ENCODE measurements around the gene RDH14.

Gene RDH14

DNA sequence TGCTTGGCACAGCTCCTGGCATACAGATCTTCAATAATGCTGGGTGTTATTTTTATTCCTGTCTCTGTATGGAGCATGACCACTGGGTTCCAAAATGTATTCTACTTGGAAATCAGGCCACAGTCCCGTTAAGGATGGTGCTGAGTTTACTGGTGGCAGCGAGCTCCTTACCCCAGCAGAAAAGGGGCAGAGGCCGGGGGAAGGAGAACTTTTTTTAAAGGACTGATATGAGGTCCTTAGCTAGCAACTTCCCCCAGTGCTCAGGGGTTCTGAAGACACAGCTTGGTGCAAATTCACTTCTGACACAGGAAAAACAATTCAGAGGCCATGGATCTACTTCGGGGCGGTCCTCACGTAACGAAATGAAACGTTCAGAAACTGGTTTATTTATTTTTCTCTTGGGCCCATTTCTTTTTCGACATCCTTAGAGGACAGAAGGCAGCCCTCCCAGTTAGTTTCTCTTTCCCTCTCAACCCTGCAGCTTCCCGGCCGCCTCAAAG, 872 bp downstream of the RDH14 start:
- DNase-seq = no peak

GRCh38 chr2:18558458-18558857, 2.0 kb downstream of the RDH14 start:
- no peak for DNase-seq

GRCh38 chr2:18557121-18557520, 3.3 kb downstream of the RDH14 start:
- no peak for DNase-seq

DNA sequence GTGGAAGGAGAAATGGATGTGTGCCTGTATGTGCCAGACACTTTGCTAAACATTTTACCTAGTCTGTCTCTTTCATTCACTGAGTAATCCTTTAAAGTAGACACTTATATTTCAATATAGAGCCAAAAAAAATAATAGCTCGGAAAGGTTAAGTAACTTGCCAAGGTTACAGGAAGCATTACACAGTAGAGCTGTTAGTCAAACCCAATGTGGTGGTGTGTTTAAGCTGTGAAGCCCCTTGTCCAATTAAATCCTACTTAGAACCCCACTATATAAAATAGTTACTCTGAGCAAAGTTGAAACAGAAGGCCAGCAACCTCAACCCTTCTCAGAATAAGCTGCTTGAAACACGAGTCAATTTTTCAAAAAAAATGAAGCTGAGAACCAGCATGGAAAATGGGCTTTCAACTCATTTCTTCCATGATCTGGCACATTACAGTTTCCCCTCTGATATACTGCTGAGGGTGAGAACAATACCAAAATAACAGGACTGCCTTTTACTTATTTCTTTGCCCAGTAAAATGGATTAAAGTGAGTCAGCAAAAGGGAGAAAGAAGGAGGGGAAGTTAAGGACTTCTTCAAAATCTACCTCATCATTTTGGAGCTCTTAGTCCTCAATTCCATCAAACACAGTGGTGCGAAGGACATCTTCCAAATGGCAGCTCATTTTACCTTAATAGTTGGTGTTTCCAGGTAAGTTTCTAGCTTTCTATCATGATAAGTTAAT, 7.9 kb downstream of the RDH14 start:
- DNase-seq = no peak

DNA sequence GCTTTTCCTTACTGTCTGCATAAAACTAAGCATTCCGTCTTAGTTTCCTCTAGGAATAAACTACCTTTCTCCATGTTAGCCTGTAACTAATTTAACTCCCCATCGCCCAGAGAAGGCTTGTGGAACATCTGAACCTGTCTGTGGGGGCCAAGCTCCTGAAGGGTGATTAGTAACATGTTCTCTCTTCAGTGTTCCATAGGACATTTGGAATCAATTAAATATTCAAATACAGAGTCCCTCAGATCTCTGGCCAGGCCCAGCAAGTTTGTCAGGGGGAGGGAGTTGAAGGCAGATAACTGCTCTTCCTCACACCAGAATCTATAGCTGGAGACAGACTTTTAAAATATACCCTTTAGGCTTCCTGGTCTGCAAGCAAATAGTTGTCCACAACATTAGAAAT, 8.8 kb downstream of the RDH14 start:
- DNase-seq = no peak

- no peak for DNase-seq
These were observed 9.3 kb downstream of the RDH14 start for GRCh38 chr2:18551169-18551568.

- no peak for DNase-seq
These were observed 10.0 kb downstream of the RDH14 start for GRCh38 chr2:18550433-18550832.

GRCh38 chr2:18549083-18549482, 11.4 kb downstream of the RDH14 start:
- DNase-seq = no peak

- DNase-seq = no peak
These were observed 11.8 kb downstream of the RDH14 start for GRCh38 chr2:18548621-18549020.

GRCh38 chr2:18546567-18546966, 13.9 kb downstream of the RDH14 start:
- no peak for DNase-seq

DNA sequence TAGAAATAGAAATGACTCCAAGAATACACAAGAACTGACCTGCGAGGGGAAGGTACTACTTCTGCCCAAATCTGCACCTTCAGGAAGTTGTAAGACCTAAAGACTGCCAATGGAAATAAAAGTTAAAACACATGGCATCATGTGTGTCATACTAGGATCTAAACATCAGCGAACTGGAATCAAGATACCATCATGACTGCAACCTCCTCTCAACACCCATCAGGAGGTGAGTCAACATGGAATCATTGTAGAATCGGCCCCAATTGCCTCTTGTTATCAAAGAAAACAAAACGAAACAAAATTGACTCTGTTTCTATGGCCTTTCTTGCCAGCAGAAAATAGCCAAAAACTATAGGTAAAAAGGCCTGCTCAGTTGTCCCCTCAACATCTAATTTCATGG, 15.1 kb downstream of the RDH14 start:
- DNase-seq = no peak

- DNase-seq = no peak
These were observed 16.3 kb downstream of the RDH14 start for GRCh38 chr2:18544171-18544570.

DNA sequence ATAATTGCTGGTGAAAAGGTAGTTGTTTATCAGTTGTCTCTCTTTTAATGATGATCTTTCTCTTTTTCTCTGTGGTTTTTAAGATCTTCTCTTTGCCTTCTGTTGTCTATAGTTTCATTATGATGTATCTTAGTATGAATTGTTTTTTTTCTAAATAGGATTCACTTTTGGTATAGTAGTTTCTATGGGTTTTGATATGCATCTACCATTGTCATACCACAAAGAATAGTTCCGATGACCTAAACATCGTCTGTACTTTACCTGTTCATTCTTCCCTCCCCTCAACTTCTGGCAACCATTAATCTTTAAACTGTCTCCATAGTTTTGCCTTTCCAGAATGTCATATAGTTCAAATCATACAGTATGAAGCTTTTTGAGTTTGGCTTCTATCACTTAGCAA, 19.6 kb downstream of the RDH14 start:
- DNase-seq = no peak

- DNase-seq = no peak
These were observed 23.8 kb downstream of the RDH14 start for GRCh38 chr2:18536697-18537096.

GRCh38 chr2:18536100-18536499, 24.4 kb downstream of the RDH14 start:
- DNase-seq = no peak

DNA sequence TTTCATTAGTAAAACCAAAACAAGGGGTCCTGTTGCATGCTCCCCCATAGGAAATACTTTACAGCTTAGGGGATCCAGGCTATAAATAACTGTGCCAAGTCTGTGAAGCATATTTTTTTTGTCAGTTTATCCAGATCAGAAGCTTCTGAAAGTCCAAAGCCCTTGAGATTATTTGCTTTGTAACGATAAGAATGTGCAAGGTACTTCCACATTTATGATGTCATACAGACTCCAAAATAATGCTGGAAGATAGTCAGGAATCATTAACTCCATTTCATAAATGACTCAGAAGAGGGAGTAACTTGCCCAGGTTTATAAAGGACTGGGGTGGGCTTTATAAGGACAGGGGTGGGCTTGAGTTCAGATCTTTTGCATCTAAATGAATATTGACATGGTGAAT, 29.3 kb downstream of the RDH14 start:
- no peak for DNase-seq

DNA sequence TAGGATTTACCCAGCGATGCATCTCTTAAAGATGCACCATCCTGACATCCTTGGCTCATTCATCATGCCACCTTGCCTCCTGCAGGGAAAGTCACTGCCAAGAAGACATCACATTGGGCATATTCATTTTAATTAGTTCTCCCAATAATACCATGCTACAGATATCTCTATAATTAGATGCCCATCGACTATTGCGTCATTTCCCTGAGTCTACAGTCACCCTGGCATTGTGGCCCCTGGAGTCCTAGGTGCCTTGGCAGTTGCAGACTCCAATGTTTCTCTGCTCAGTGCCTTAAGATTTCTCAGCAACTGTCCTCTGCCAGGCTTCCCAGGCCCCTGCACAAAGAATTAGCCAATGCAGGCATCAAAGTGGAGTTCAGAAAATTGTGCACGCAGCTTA, 32.6 kb downstream of the RDH14 start:
- no peak for DNase-seq

DNA sequence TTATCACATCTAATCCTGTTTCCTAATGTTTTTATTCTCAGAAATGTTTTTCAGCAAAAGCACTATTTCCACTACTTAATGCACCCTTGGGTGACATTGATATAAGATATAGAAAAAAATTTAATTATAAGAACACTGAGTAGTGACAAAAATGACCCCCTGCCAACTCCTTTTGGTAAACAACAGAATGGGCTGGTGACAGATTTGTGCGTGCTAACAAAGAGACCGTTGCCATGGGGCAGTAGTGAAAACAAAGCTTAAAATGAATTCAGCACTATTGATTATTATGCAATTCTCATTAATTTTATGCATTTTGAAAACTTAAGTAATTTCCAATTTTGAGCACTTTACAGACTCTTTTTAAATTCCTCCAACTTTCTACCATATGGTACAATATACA, 33.1 kb downstream of the RDH14 start:
- DNase-seq = no peak

DNA sequence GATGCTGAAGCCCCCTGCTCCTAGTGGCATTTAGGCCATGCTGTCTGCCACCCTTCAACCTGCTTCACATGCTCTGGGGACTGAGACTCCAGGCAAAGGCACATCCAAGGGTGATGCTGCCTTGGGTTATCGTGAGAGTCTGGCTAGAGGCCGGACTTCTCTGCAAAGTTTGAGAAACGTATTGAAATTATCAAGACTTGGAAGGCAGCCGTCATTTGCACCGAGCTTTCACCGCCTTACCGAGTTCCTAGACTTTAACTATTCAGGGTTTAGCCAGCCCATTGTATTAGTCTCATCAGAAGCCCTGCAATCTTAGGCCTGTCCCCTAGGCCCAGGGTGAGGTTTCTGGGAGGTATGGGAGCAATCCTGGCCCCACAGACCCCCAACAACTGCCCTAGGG, 34.0 kb downstream of the RDH14 start:
- no peak for DNase-seq

DNA sequence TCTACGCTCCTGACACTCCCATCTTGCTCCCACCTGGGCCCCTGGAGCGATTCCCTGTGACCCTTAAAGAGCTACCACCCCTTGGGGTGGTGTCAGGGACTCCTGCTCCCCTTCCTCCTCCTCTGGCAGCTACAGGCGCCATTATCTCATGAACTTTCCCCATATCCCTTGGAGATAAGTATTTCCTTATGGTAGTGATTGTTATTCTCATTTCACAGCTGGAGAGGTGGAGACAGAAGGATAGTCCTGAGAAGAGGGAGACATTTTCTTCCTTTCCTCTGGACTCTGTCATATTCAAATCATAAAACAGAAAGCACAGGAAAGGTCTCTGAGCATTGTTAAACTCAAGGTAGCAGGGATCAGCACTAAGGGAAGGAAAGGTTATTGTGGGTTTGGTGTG, 34.6 kb downstream of the RDH14 start:
- no peak for DNase-seq

DNA sequence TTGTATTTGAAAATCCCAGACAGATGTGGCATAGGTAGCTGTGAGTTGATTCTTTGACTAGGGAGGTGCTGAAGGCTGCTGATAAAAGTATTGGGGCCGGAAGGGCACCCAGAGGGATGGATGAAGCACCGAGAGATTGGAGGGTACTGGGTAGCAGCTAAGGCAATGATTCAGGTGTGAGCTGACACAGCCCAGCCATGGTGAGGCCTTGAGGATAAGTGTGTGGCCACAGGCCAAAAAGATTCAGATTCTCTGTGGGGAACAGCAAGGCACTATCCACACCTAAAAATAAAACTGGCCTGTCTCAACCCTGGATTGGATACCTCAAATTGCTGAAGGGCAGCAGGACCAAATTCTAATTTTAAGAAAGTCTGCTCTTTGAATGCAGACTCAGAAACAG, 35.2 kb downstream of the RDH14 start:
- DNase-seq = no peak

GRCh38 chr2:18522484-18523146, 37.8 kb downstream of the RDH14 start:
- no peak for DNase-seq

DNA sequence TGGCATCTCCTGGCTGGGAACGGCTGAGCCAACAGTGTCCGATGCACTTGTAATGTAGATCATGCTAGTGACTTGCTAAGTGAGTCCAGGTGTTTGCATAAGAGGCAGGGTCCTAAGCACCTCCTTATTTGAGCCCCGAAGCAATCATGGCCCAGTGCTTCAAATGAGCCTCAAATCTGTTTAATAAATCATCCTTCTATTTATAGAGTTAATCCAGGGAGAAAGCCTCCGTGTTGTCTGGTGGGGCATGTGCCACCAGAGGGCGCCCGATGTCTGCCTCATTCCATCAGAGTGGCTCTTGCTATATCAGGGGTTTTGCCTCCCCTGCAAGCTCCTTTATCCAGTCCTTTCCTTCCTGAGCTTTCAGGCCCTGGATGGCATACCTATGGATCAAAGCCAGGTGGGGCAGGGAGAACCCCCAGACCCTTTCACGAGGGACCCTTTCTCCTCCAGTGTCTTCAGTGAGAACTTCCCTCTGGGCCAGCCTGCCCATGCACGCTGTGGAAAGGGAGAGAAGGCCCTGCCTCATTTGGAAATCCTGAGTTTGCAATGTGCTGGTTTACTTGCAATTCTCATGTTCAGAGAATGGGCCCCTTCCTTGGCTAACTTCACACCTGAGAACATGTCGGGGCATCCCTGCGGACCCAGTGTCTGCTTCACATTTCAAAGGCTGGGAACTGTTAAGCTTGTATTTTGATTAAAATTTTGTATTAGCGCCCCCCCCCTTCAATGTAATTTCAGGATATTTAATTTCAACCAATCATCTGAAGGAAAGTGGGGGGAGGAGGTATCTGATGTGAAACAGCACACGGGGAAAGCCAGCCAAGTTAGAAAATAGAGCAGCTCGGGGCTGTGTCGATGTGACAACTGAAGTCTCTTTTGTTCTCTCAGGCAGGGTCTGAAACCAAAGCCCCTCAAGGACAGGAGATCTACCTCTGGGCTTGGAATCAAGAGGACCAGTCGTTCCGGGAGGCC, 39.7 kb downstream of the RDH14 start:
- peak; percentile 48 for DNase-seq
